H1 (cell line): Measurements from ENCODE around the gene ESYT2. TPM values are rescaled to one million over a fixed set of nuclear protein-coding genes. Genes with fewer than 3 reads are reported as not detected.
A peak's percentile ranks its signal among the peaks of the same experiment; 100 is the strongest.

ENCODE experiments used
- CTCF ChIA-PET: fragments of 300-600 bp; sonication (Branson Sonifier 250); formaldehyde crosslinking; loops from one replicate; lab custom pipeline; 2021; ENCODE audit not compliant: partially characterized antibody; lab: Charles Lee
- POLR2A ChIA-PET: fragments of 300-600 bp; sonication (Branson Sonifier 250); formaldehyde crosslinking; loops from one replicate; lab custom pipeline; 2021; ENCODE audit warnings: inconsistent platforms; ENCODE audit not compliant: partially characterized antibody; lab: Charles Lee
- DNase-seq, 2 experiments: peaks; one replicate each; pipeline versions ENCODE4 v3.0.0 to v3.0.0-alpha.2; 2010 to 2022; ENCODE audit warnings: low spot score in 2 of 2, low read depth in 1 of 2, mixed read lengths in 1 of 2
- FAIRE-seq: peaks from 2 replicates; lab custom pipeline; 2011; peaks lifted over from hg19 to GRCh38; lab: Jason Lieb, UNC
- H2AFZ ChIP-seq: 2 replicates; pipeline ENCODE4 v1.8.1; 2012; ENCODE audit warnings: low read length, inconsistent platforms
- H2AK5ac ChIP-seq: 2 replicates; pipeline ENCODE4 v1.6.1; 2013; ENCODE audit warnings: low read depth, low read length
- H2BK120ac ChIP-seq: replicated peaks from 2 replicates; pipeline ENCODE3; 2013; ENCODE audit warnings: low read depth, low read length, inconsistent platforms
- H2BK12ac ChIP-seq: 2 replicates; pipeline ENCODE4 v1.6.1; 2013; ENCODE audit warnings: low read depth, low read length
- H2BK15ac ChIP-seq: 2 replicates; pipeline ENCODE4 v1.6.1; 2013; ENCODE audit warnings: low read length
- H2BK20ac ChIP-seq: 2 replicates; pipeline ENCODE4 v1.6.1; 2013; ENCODE audit warnings: low read length
- H2BK5ac ChIP-seq: 2 replicates; pipeline ENCODE4 v1.6.1; 2013; ENCODE audit warnings: low read depth, low read length
- H3K14ac ChIP-seq: 2 replicates; pipeline ENCODE4 v1.6.1; 2013; ENCODE audit warnings: inconsistent platforms; ENCODE audit not compliant: insufficient read length
- H3K18ac ChIP-seq: 2 replicates; pipeline ENCODE4 v1.6.1; 2013; ENCODE audit warnings: low read length; ENCODE audit errors: extremely low read depth
- H3K23ac ChIP-seq: 2 replicates; pipeline ENCODE4 v1.6.1; 2013; ENCODE audit warnings: inconsistent platforms; ENCODE audit not compliant: insufficient read length
- H3K23me2 ChIP-seq: 2 replicates; pipeline ENCODE4 v1.6.1; 2013; ENCODE audit warnings: low read depth, low read length
- H3K27ac ChIP-seq: 2 replicates; pipeline ENCODE4 v1.6.1; 2011; ENCODE audit warnings: low read depth, low read length, inconsistent platforms
- H3K27me3 ChIP-seq, 4 experiments: replicated peaks in 1 of 4; 1 replicate in 1 of 4; 2 replicates in 3 of 4; pipeline versions ENCODE4 v1.6.1 to v1.8.1; 2011 to 2013; ENCODE audit warnings: low read length in 3 of 4, mild to moderate bottlenecking in 3 of 4, inconsistent platforms in 2 of 4, mixed read lengths in 2 of 4, moderate library complexity in 1 of 4; ENCODE audit not compliant: control insufficient read depth in 3 of 4, insufficient read depth in 3 of 4; ENCODE audit errors: extremely low read depth in 1 of 4
- H3K36me3 ChIP-seq, 4 experiments: 2 replicates each; pipeline versions ENCODE4 v1.6.1 to v1.8.1; 2011 to 2013; ENCODE audit warnings: mild to moderate bottlenecking in 4 of 4, low read length in 3 of 4, moderate library complexity in 2 of 4, control low read depth in 1 of 4, inconsistent platforms in 1 of 4; ENCODE audit not compliant: insufficient read depth in 4 of 4, control insufficient read depth in 2 of 4
- H3K4ac ChIP-seq: replicated peaks from 2 replicates; pipeline ENCODE3; 2013; ENCODE audit warnings: low read length, low read depth, mixed read lengths, inconsistent platforms; ENCODE audit not compliant: insufficient read length
- H3K4me1 ChIP-seq, 4 experiments: replicated peaks in 1 of 4; 1 replicate in 1 of 4; 2 replicates in 3 of 4; pipeline versions ENCODE4 v1.6.1 to v1.8.1; 2011 to 2013; ENCODE audit warnings: low read length in 3 of 4, inconsistent platforms in 2 of 4, mixed read lengths in 1 of 4; ENCODE audit not compliant: insufficient read depth in 4 of 4, control insufficient read depth in 3 of 4
- H3K4me2 ChIP-seq, 2 experiments: 2 replicates each; pipeline versions ENCODE4 v1.6.1 to v1.8.1; 2011 to 2013; ENCODE audit warnings: low read depth in 2 of 2, low read length in 2 of 2, control low read depth in 1 of 2, inconsistent platforms in 1 of 2, mild to moderate bottlenecking in 1 of 2; ENCODE audit not compliant: insufficient read depth in 1 of 2
- H3K4me3 ChIP-seq, 4 experiments: fragments of 200-600, 300-600 bp in 1 of 4; sonication (generic), shearing (Covaris generic), sonication (Bioruptor Twin) in 1 of 4; 2 replicates each; pipeline versions ENCODE4 v1.5.1 to v1.8.1; 2011 to 2016; ENCODE audit warnings: low read length in 4 of 4, low read depth in 3 of 4, control low read depth in 2 of 4, inconsistent platforms in 2 of 4, mild to moderate bottlenecking in 2 of 4, mixed read lengths in 1 of 4, moderate library complexity in 1 of 4; ENCODE audit not compliant: insufficient read depth in 2 of 4; ENCODE audit errors: extremely low read depth in 1 of 4
- H3K56ac ChIP-seq: replicated peaks from 2 replicates; pipeline ENCODE3; 2013; ENCODE audit warnings: low read depth, mild to moderate bottlenecking, mixed read lengths, low read length, inconsistent platforms; ENCODE audit not compliant: insufficient read length
- H3K79me1 ChIP-seq: 2 replicates; pipeline ENCODE4 v1.6.1; 2013; ENCODE audit warnings: low read depth, low read length, control low read depth
- H3K79me2 ChIP-seq, 2 experiments: 2 replicates each; pipeline versions ENCODE4 v1.6.1 to v1.8.1; 2012 to 2013; ENCODE audit warnings: low read length in 2 of 2, mild to moderate bottlenecking in 2 of 2, inconsistent platforms in 1 of 2; ENCODE audit not compliant: insufficient read depth in 2 of 2, control insufficient read depth in 1 of 2
- H3K9ac ChIP-seq, 4 experiments: replicated peaks in 1 of 4; 1 replicate in 1 of 4; 2 replicates in 3 of 4; pipeline versions ENCODE4 v1.6.1 to v1.8.1; 2011 to 2013; ENCODE audit warnings: low read depth in 3 of 4, low read length in 3 of 4, control low read depth in 2 of 4, mild to moderate bottlenecking in 2 of 4, moderate library complexity in 2 of 4, inconsistent platforms in 1 of 4; ENCODE audit errors: extremely low read depth in 1 of 4
- H3K9me3 ChIP-seq, 2 experiments: 2 replicates each; pipeline versions ENCODE4 v1.6.1 to v1.8.1; 2012 to 2013; ENCODE audit warnings: mild to moderate bottlenecking in 2 of 2, moderate library complexity in 2 of 2, control low read depth in 1 of 2, inconsistent platforms in 1 of 2, low read depth in 1 of 2, low read length in 1 of 2, mixed read lengths in 1 of 2; ENCODE audit not compliant: insufficient read depth in 2 of 2
- H4K20me1 ChIP-seq, 2 experiments: replicated peaks in 1 of 2; 2 replicates each; pipeline versions ENCODE3 to v1.8.1; 2011 to 2013; ENCODE audit warnings: inconsistent platforms in 2 of 2, low read length in 2 of 2, mild to moderate bottlenecking in 1 of 2; ENCODE audit not compliant: insufficient read depth in 2 of 2, control insufficient read depth in 1 of 2
- H4K5ac ChIP-seq: 2 replicates; pipeline ENCODE4 v1.6.1; 2013; ENCODE audit warnings: low read length, low read depth, mixed read lengths, inconsistent platforms; ENCODE audit not compliant: insufficient read length
- H4K8ac ChIP-seq: 2 replicates; pipeline ENCODE4 v1.8.0; 2013; ENCODE audit warnings: mild to moderate bottlenecking, moderate library complexity, low read length, inconsistent platforms; ENCODE audit not compliant: insufficient read depth; ENCODE audit errors: extremely low read depth
- H4K91ac ChIP-seq: replicated peaks from 2 replicates; pipeline ENCODE3; 2013; ENCODE audit warnings: low read length, mixed read lengths, inconsistent platforms; ENCODE audit not compliant: insufficient read length
- ASH2L ChIP-seq: fragments of 200-600, 300-600 bp; sonication (generic); IDR thresholded peaks from one replicate; pipeline ENCODE4 v1.7.1; 2017; ENCODE audit warnings: low read length
- CEBPB ChIP-seq: IDR thresholded peaks from 2 replicates; pipeline ENCODE4 v1.6.1; 2012; ENCODE audit warnings: low read depth, low read length
- CHD1 ChIP-seq: IDR thresholded peaks from 2 replicates; pipeline ENCODE4 v1.6.1; 2012; ENCODE audit warnings: low read depth, low read length, improper control_type of control experiment
- CREB1 ChIP-seq: IDR thresholded peaks from 2 replicates; pipeline ENCODE4 v1.6.1; 2012; ENCODE audit warnings: inconsistent platforms
- SRF ChIP-seq: IDR thresholded peaks from 2 replicates; pipeline ENCODE4 v1.6.1; 2011; ENCODE audit warnings: mild to moderate bottlenecking, low read depth, low read length, moderate library complexity
- SUZ12 ChIP-seq: fragments of 200-600 bp; sonication (generic); IDR thresholded peaks from 2 replicates; pipeline ENCODE4 v1.6.1; 2012; ENCODE audit warnings: mild to moderate bottlenecking, inconsistent platforms, low read length, moderate library complexity, mixed read lengths
- TBP ChIP-seq: IDR thresholded peaks from 2 replicates; pipeline ENCODE4 v1.6.1; 2011; ENCODE audit warnings: low read depth, low read length, improper control_type of control experiment
- TCF12 ChIP-seq: IDR thresholded peaks from 2 replicates; pipeline ENCODE4 v1.6.1; 2011; ENCODE audit warnings: low read depth, mild to moderate bottlenecking, low read length
- WGBS, 2 experiments: shearing (Covaris generic) in 1 of 2; methylation state at CpG; one replicate each; pipeline versions ENCODE4 v1.1.6 to v1.1.7; 2013 to 2015; ENCODE audit warnings: low lambda C conversion rate in 2 of 2, mixed read lengths in 2 of 2, inconsistent platforms in 1 of 2, low coverage in 1 of 2, missing lambda C conversion rate in 1 of 2; ENCODE audit not compliant: insufficient replicate concordance in 2 of 2, insufficient coverage in 1 of 2, insufficient read length in 1 of 2; ENCODE audit errors: extremely low coverage in 1 of 2, missing lambda C conversion rate in 1 of 2; 5-methylcytosine and 5-hydroxymethylcytosine counted together
- polyA plus RNA-seq, 7 experiments: library from polyadenylated mRNA; depleted of rRNA in 3 of 7; stranded (reverse) in 5 of 7; unstranded in 2 of 7; fragments of >200 nt in 5 of 7; fragments of 200-250 nt in 2 of 7; gene quantifications; 1 replicate in 5 of 7; 2 replicates in 1 of 7; 4 replicates in 1 of 7; pipeline versions ENCODE4 v1.2.1 to v1.2.3, GENCODE V29; 2011 to 2013; ENCODE audit warnings: missing spikeins in 2 of 7, mixed read lengths in 2 of 7
- total RNA-seq: library from RNA; stranded (reverse); fragmentation: NEBNext Ultra II Directional; extraction: Animal tissue kit (Norgen Biotek cat#: 25700); gene quantifications from 2 replicates; pipeline ENCODE4 v1.2.1, GENCODE V29; 2021

Gene ESYT2
- total and polyA plus RNA-seq, 2 of the 8 experiments (the other 6 are each of a cell fraction or from before 2014, with no cell fraction given): 27.0 to 37.5 TPM

GRCh38 chr7:158821171-158822031 lies 7.9 kb downstream of the ESYT2 start:
- Histone ChIP-seq H3K18ac (no peak overlapping the region), H3K79me2 (peaks cover 10 to 98% of the 10 kb centered on the region in 2 experiments), H2BK5ac (no peak overlapping the region), H2BK12ac (no peak overlapping the region), H3K14ac (no peak overlapping the region), H3K4me3 (no peak overlapping the region), H3K4ac (no peak overlapping the region), H3K79me1 (peaks cover 1% of the 10 kb centered on the region; the same call in 1 of the 2 replicates)
- POLR2A ChIA-PET: no interaction called here
- TF ChIP-seq SRF (no peak), CEBPB (no peak), SUZ12 (no peak), ASH2L (no peak), TCF12 (no peak), TBP (no peak), CHD1 (no peak), CREB1 (no peak)
- TF ChIP-seq, all 59 proteins: peak for 0
- no peak overlapping the region for H4K5ac ChIP-seq
- H3K27me3 ChIP-seq: no peaks in the 10 kb centered on the region
- peaks cover 5 to 10% (median 7%) of the 10 kb centered on the region in 4 experiments for H3K4me1 ChIP-seq
- FAIRE-seq (no peak), DNase-seq (peak in 1 of 2 experiments; percentile 44)
- H2AFZ ChIP-seq: no peak overlapping the region
- H2BK120ac ChIP-seq: no peak overlapping the region
- no peak overlapping the region for H4K91ac ChIP-seq
- H3K56ac ChIP-seq: no peak overlapping the region
- H3K4me2 ChIP-seq: no peak overlapping the region
- CTCF ChIA-PET: interaction anchor here (0.7 to 1.7 kb wide), 2 partner anchors 10 to 88 kb away, joined by 3 to 4 read pairs; no protein-coding TSS in a partner anchor
- no peaks in the 10 kb centered on the region for H3K36me3 ChIP-seq
- H2AK5ac ChIP-seq: no peak overlapping the region
- H2BK15ac ChIP-seq: 0 out of 2 replicates have a peak overlapping the region, but pooled peaks have one; percentile 32
- H3K23me2 ChIP-seq: no peaks in the 10 kb centered on the region
- H3K9me3 ChIP-seq: no peaks in the 10 kb centered on the region
- peaks cover 3 to 5% of the 10 kb centered on the region in 2 experiments for H4K20me1 ChIP-seq
- no peak overlapping the region for H3K23ac ChIP-seq
- peak overlapping the region; percentile 49; the same call in 1 of the 2 replicates for H2BK20ac ChIP-seq
- WGBS, 2 experiments: 84% methylated on average over 14 of the region's 14 CpGs; no CpG with 5 or more reads in 1 of the 2 experiments
- no peak overlapping the region for H4K8ac ChIP-seq
- H3K27ac ChIP-seq: no peak overlapping the region
- H3K9ac ChIP-seq: no peak overlapping the region
